Right kidney (tissue), 9 donors: ENCODE data around the gene ZNF350.
"Not testable (repeated sequence)": the region's sequence is repeated elsewhere in the genome, so short reads cannot be mapped to it uniquely, and the experiment has no call there.

Experiments used
- DNase-seq: peaks from one replicate; pipeline ENCODE4 v3.0.0-alpha.2; 2016
- long read RNA-seq, 8 donors: transcript quantifications; one replicate each; lab custom pipeline, GENCODE V29; 2026

The ZNF350 gene
- long read RNA-seq, donor 1, partial matches to known transcripts = 0 of 2 reads
- long read RNA-seq, donor 1, other reads (novel, unspliced or antisense) = 0 of 2 reads
- long read RNA-seq, donor 2, partial matches to known transcripts = 0 of 3 reads
- long read RNA-seq, donor 2, other reads (novel, unspliced or antisense) = 0 of 3 reads
- long read RNA-seq, donor 3, partial matches to known transcripts = 0 of 5 reads
- long read RNA-seq, donor 3, other reads (novel, unspliced or antisense) = 0 of 5 reads
- long read RNA-seq, donor 4, partial matches to known transcripts = 0 of 3 reads
- long read RNA-seq, donor 4, other reads (novel, unspliced or antisense) = 0 of 3 reads
- long read RNA-seq, donor 5, partial matches to known transcripts = 0 of 2 reads
- long read RNA-seq, donor 5, other reads (novel, unspliced or antisense) = 0 of 2 reads
- long read RNA-seq, donor 6, partial matches to known transcripts = 0 of 2 reads
- long read RNA-seq, donor 6, other reads (novel, unspliced or antisense) = 0 of 2 reads
- long read RNA-seq, donor 7, transcript ZNF350-201 (5 exons, 2,338 nt) = major isoform, 5 of 6 reads
- long read RNA-seq, donor 7, partial matches to known transcripts = 0 of 6 reads
- long read RNA-seq, donor 7, other reads (novel, unspliced or antisense) = 0 of 6 reads
- long read RNA-seq, donor 8, partial matches to known transcripts = 0 of 5 reads
- long read RNA-seq, donor 8, other reads (novel, unspliced or antisense) = 0 of 5 reads

GRCh38 chr19:51986309-51987291, at the start of gene ZNF350:
ZNF350 (minus strand) TSS chr19:51986840; CDS start chr19:51974360, 12,480 bp downstream.
- DNase-seq = peak; percentile 72

GRCh38 chr19:52034051-52034728, 47.5 kb upstream of the ZNF350 start:
- DNase-seq = no peak

- DNase-seq = no peak
Measured at GRCh38 chr19:52028780-52029123, 42.1 kb upstream of the ZNF350 start.

- DNase-seq = peak; percentile 98
Measured at GRCh38 chr19:52028027-52028779, 41.6 kb upstream of the ZNF350 start, which contains the start of gene ZNF614. ZNF614 (minus strand) TSS chr19:52028379; CDS start chr19:52025745, 2,634 bp downstream.

- DNase-seq = not testable (repeated sequence)
Measured at GRCh38 chr19:52026255-52026990, 39.8 kb upstream of the ZNF350 start.

GRCh38 chr19:52024478-52024877, 37.8 kb upstream of the ZNF350 start:
- not testable (repeated sequence) for DNase-seq

GRCh38 chr19:52022193-52022592, 35.6 kb upstream of the ZNF350 start:
- DNase-seq = no peak

GRCh38 chr19:52020506-52020905, 33.9 kb upstream of the ZNF350 start:
- no peak for DNase-seq

- no peak for DNase-seq
Measured at GRCh38 chr19:52010674-52011073, 24.0 kb upstream of the ZNF350 start.

GRCh38 chr19:52007806-52008557, 21.3 kb upstream of the ZNF350 start, which contains the start of gene ZNF615:
ZNF615 (minus strand) TSS chr19:52008211; CDS start chr19:52003711, 4,500 bp downstream.
- peak; percentile 97 for DNase-seq

- no peak for DNase-seq
Measured at GRCh38 chr19:52007451-52007805, 20.8 kb upstream of the ZNF350 start.

GRCh38 chr19:51994048-51994644, 7.5 kb upstream of the ZNF350 start:
- DNase-seq = no peak

- DNase-seq = no peak
Measured at GRCh38 chr19:51993422-51993821, 6.8 kb upstream of the ZNF350 start.

GRCh38 chr19:51983361-51983760, 3.3 kb downstream of the ZNF350 start:
- DNase-seq = no peak

- not testable (repeated sequence) for DNase-seq
Measured at GRCh38 chr19:51980926-51981325, 5.7 kb downstream of the ZNF350 start.

GRCh38 chr19:51980116-51980736, 6.4 kb downstream of the ZNF350 start:
- no peak for DNase-seq

GRCh38 chr19:51978882-51979281, 7.8 kb downstream of the ZNF350 start:
- DNase-seq = no peak

- DNase-seq = no peak
Measured at GRCh38 chr19:51977346-51977745, 9.3 kb downstream of the ZNF350 start.
